WTC11 (cell line): ENCODE results near the gene NNAT.

Experiments
- ATF2 ChIP-seq: sonication (generic); formaldehyde crosslinking; IDR thresholded peaks from 2 replicates; pipeline ENCODE4 v1.8.1; 2022; ENCODE audit warnings: low read depth, missing genetic modification reagents, borderline replicate concordance
- CREM ChIP-seq: sonication (generic); formaldehyde crosslinking; IDR thresholded peaks from 2 replicates; pipeline ENCODE4 v1.8.1; 2022; ENCODE audit warnings: mild to moderate bottlenecking, missing genetic modification reagents, moderate library complexity
- CTCF ChIP-seq: fragments of 200-600 bp; IDR thresholded peaks from 2 replicates; pipeline ENCODE4 v1.8.0; 2022; ENCODE audit warnings: antibody characterized with exemption
- ESRRA ChIP-seq: sonication (generic); formaldehyde crosslinking; IDR thresholded peaks from 2 replicates; pipeline ENCODE4 v1.8.1; 2022; ENCODE audit warnings: mild to moderate bottlenecking, missing genetic modification reagents, borderline replicate concordance
- JUN ChIP-seq: sonication (generic); formaldehyde crosslinking; IDR thresholded peaks from 2 replicates; pipeline ENCODE4 v1.8.0; 2023; ENCODE audit warnings: mild to moderate bottlenecking, missing genetic modification reagents
- MAX ChIP-seq: sonication (generic); formaldehyde crosslinking; IDR thresholded peaks from 2 replicates; pipeline ENCODE4 v1.8.0; 2022; ENCODE audit warnings: mild to moderate bottlenecking, missing genetic modification reagents
- NR3C1 ChIP-seq: sonication (generic); formaldehyde crosslinking; conservative IDR thresholded peaks from 2 replicates; pipeline ENCODE4 v1.8.1; 2023; ENCODE audit warnings: low read depth, mild to moderate bottlenecking, missing genetic modification reagents
- PRDM15 ChIP-seq: sonication (generic); formaldehyde crosslinking; IDR thresholded peaks from 2 replicates; pipeline ENCODE4 v1.8.0; 2022; ENCODE audit warnings: missing genetic modification reagents
- ZBTB43 ChIP-seq: sonication (generic); formaldehyde crosslinking; IDR thresholded peaks from 2 replicates; pipeline ENCODE4 v1.8.1; 2023; ENCODE audit warnings: mild to moderate bottlenecking, missing genetic modification reagents
- ZNF396 ChIP-seq: fragments of 250-450 bp; sonication (Bioruptor Pico); IDR thresholded peaks from 2 replicates; pipeline ENCODE4 v1.8.0; 2021; ENCODE audit warnings: mild to moderate bottlenecking, moderate library complexity, borderline replicate concordance

DNA sequence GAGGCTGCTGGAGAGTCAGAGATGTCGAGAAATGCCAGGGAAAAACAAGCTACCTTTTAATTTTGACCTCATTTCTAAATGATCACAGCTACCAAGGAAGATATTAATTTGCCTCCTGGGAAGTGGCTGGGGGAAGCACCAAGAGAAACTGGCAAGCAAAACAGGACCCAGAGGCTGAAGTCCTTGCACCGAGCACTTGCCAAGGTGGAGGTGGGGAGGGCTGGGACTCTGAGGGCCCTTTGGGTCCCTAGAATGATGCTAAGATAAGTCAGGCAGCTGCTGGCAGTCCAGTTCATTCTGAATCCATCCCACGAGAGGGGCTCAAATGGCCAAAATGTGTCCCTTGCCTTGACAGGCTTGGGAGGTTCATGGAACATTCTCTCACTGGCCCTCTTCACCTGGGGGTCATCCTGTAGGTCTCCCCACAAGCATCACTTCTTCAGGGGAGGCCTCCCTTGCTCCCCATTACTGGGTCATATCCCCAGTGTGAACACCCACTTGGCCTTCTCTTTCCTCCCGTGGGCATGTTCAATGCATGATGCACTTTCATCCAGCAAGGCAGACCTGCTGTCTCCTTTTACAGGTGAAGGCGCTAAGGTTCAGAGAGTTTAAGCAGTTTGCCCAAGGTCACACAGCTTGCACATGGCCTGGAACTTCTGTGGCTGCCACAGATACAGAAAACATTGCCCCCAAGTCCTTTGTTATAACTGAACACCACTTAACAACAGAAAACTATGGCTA, 45.7 kb downstream of the NNAT start:
- TF ChIP-seq ESRRA (CRISPR knock-in tag) (no peak), PRDM15 (CRISPR knock-in tag) (no peak), CTCF (no peak), ZNF396 (CRISPR knock-in tag) (no peak), NR3C1 (CRISPR knock-in tag) (no peak), ATF2 (no peak), JUN (CRISPR knock-in tag) (no peak), CREM (no peak), MAX (CRISPR knock-in tag) (no peak), ZBTB43 (no peak)
